ENCODE measurements around the gene SERTAD1. TPM values are rescaled to one million over a fixed set of nuclear protein-coding genes. Genes with fewer than 3 reads are reported as not detected.
"Not testable (repeated sequence)": the region's sequence is repeated elsewhere in the genome, so short reads cannot be mapped to it uniquely, and the experiment has no call there.

SERTAD1 gene
- total and polyA plus RNA-seq, 10 donors, result 8.5 to 19.7 (median 13.0) TPM

- 80 to 92% (median 91%) methylated on average over 11 of the region's 11 CpGs for WGBS, 5 donors
- H3K27ac ChIP-seq, result peak overlapping the region in 7 of 8 donors; percentile 92 to 99 (median 97)
- H3K4me1 ChIP-seq, result peaks cover 17 to 50% (median 27%) of the 10 kb centered on the region in 6 donors
- H3K27me3 ChIP-seq (replicated peaks in 1 of 7), result no peaks in the 10 kb centered on the region
- intact Hi-C loops (cut with DNase I; ENCODE audit: low total_unique reads), result loop anchor here (10.0 kb wide), 1 partner anchor 133 kb away; the partner anchor contains the start of gene SHKBP1
- DNase-seq, result peak; percentile 84
- H3K9me3 ChIP-seq, result no peaks in the 10 kb centered on the region
- peak overlapping the region in 2 of 8 donors; percentile 85 to 95 for H3K4me3 ChIP-seq
- TF ChIP-seq POLR2AphosphoS5 (IDR thresholded peaks at IDR 0.05) (no peak), POLR2A (IDR thresholded peaks at IDR 0.05) (no peak)
- TF ChIP-seq, protein P1, sequence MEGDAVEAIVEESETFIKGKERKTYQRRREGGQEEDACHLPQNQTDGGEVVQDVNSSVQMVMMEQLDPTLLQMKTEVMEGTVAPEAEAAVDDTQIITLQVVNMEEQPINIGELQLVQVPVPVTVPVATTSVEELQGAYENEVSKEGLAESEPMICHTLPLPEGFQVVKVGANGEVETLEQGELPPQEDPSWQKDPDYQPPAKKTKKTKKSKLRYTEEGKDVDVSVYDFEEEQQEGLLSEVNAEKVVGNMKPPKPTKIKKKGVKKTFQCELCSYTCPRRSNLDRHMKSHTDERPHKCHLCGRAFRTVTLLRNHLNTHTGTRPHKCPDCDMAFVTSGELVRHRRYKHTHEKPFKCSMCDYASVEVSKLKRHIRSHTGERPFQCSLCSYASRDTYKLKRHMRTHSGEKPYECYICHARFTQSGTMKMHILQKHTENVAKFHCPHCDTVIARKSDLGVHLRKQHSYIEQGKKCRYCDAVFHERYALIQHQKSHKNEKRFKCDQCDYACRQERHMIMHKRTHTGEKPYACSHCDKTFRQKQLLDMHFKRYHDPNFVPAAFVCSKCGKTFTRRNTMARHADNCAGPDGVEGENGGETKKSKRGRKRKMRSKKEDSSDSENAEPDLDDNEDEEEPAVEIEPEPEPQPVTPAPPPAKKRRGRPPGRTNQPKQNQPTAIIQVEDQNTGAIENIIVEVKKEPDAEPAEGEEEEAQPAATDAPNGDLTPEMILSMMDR (IDR thresholded peaks at IDR 0.05 in 8 of 11, conservative IDR thresholded peaks at IDR 0.05 in 3 of 11), result no peak
- H3K36me3 ChIP-seq, result peaks cover 0 to 34% (median 22%) of the 10 kb centered on the region in 6 donors
Measured at GRCh38 chr19:40441719-40442253, 16.0 kb upstream of the SERTAD1 start.

DNA sequence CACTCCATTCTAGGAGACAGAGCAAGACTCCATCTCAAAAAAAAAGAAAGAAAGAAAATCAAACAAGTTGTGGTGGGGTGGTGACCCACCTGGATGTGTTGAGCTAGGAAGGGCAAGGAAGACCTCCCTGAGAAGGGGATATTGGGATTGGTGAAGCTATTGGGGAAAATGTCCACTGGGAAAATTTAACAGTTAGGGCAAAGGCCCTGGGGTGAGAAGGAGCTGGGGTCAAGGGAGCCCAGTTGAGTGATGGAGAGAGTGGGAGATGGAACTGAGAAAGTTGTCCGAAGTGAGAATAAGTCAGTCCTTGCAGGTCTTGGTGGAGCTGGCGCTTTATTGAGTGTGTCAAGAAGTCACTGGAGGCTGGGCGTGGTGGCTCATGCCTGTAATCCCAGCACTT lies 12.5 kb upstream of the SERTAD1 start:
- DNase-seq, result no peak
- WGBS, 5 donors, result 83 to 99% (median 97%) methylated on average over 3 of the region's 3 CpGs
- peaks cover 15 to 68% (median 42%) of the 10 kb centered on the region in 6 donors for H3K4me1 ChIP-seq
- H3K27me3 ChIP-seq (replicated peaks in 1 of 7), result no peaks in the 10 kb centered on the region
- intact Hi-C loops (cut with DNase I; ENCODE audit: low total_unique reads), result no loop called here
- peaks cover 0 to 31% (median 22%) of the 10 kb centered on the region in 6 donors for H3K36me3 ChIP-seq
- H3K4me3 ChIP-seq, result no peak overlapping the region
- TF ChIP-seq, protein P1 (IDR thresholded peaks at IDR 0.05 in 8 of 11, conservative IDR thresholded peaks at IDR 0.05 in 3 of 11), result no peak
- TF ChIP-seq POLR2A (IDR thresholded peaks at IDR 0.05), result no peak
- TF ChIP-seq POLR2AphosphoS5 (IDR thresholded peaks at IDR 0.05), result no peak
- no peak overlapping the region for H3K27ac ChIP-seq
- no peaks in the 10 kb centered on the region for H3K9me3 ChIP-seq

DNA sequence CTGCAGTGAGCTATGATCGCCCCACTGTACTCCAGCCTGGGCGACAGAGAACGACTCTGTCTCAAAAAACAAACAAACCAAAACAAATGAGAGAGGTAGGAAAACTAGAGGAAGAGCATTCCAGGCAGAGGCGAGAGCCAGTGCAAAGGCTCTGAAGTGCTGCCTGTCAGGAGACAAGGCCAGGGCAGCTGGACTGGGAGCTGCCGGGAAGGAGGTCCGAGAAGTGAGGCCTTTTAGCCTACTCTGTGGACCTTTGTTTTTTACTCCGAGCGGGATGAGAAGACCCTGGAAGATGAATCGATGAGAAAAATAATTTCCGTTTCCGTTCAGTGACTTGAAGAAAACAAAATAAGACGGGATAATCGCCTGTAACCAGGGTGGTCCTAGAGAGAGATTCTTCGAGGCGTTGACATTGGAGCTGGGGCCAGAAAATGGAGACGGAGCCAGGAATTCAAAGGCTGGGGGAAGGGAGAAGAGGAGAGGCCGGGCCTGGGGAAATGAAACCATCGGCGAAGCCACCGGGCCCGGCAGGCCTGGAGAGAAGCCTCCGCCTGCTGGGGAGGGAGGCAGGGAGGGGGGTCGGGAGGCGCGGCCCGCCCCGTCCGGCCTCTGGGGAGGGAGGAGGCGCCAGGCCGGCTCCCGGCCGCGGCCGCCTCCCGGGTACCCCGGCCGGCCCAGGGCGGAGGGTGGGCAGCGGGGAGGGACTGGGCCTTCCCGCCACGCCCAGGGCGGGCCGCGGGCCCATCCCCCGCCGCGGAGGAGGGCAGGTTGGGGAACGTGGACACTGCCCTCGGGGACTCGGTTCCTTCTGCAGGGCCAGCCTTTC lies 7.8 kb upstream of the SERTAD1 start:
- no peaks in the 10 kb centered on the region for H3K27me3 ChIP-seq (replicated peaks in 1 of 7)
- no peaks in the 10 kb centered on the region for H3K9me3 ChIP-seq
- peaks cover 6 to 47% (median 35%) of the 10 kb centered on the region in 6 donors for H3K4me1 ChIP-seq
- DNase-seq, result peak; percentile 96
- H3K36me3 ChIP-seq, result no peaks in the 10 kb centered on the region
- H3K4me3 ChIP-seq, result peak overlapping the region; percentile 9 to 67 (median 36)
- 4 to 8% (median 5%) methylated on average over 34 to 50 of the region's 50 CpGs for WGBS, 5 donors
- H3K27ac ChIP-seq, result peak overlapping the region; percentile 88 to 94 (median 92)
- intact Hi-C loops (cut with DNase I; ENCODE audit: low total_unique reads), result no loop called here
- TF ChIP-seq POLR2A (IDR thresholded peaks at IDR 0.05) (peak in 1 of 3 donors; percentile 2), POLR2AphosphoS5 (IDR thresholded peaks at IDR 0.05) (peak; percentile 70 to 81 (median 79))
- TF ChIP-seq, protein P1 (IDR thresholded peaks at IDR 0.05 in 8 of 11, conservative IDR thresholded peaks at IDR 0.05 in 3 of 11), result peak in 1 of 11 experiments; percentile 22

GRCh38 chr19:40432760-40433159 lies 7.0 kb upstream of the SERTAD1 start:
- H3K36me3 ChIP-seq; intact Hi-C loops (cut with DNase I; ENCODE audit: low total_unique reads); H3K27me3 ChIP-seq (replicated peaks in 1 of 7); H3K9me3 ChIP-seq; DNase-seq: not testable (repeated sequence)
- WGBS, 5 donors, result 43 to 68% (median 63%) methylated on average over 7 of the region's 7 CpGs
- H3K27ac ChIP-seq, result peak overlapping the region; percentile 88 to 94 (median 92)
- H3K4me3 ChIP-seq, result peak overlapping the region in 6 of 8 donors; percentile 34 to 67 (median 38)
- peaks cover 6 to 47% (median 35%) of the 10 kb centered on the region in 6 donors for H3K4me1 ChIP-seq
